WTC11 (cell line): Measurements from ENCODE around the gene SHTN1.

Source experiments
- NR3C1 ChIP-seq: sonication (generic); formaldehyde crosslinking; conservative IDR thresholded peaks from 2 replicates; pipeline ENCODE4 v1.8.1; 2023; ENCODE audit warnings: low read depth, mild to moderate bottlenecking, missing genetic modification reagents
- SP1 ChIP-seq: sonication (generic); formaldehyde crosslinking; conservative IDR thresholded peaks from 2 replicates; pipeline ENCODE4 v1.8.1; 2022; ENCODE audit warnings: missing genetic modification reagents
- TCF7 ChIP-seq: sonication (generic); formaldehyde crosslinking; IDR thresholded peaks from 2 replicates; pipeline ENCODE4 v1.8.0; 2022; ENCODE audit warnings: mild to moderate bottlenecking, low read depth, missing genetic modification reagents, moderate library complexity
- TF ChIP-seq, protein P1 (sequence below): fragments of 200-600 bp; IDR thresholded peaks from 2 replicates; pipeline ENCODE4 v1.8.0; 2022; ENCODE audit warnings: antibody characterized with exemption
- TF ChIP-seq, protein P2 (sequence below): sonication (generic); formaldehyde crosslinking; IDR thresholded peaks from 2 replicates; pipeline ENCODE4 v1.8.0; 2023; ENCODE audit warnings: missing genetic modification reagents, mild to moderate bottlenecking, borderline replicate concordance

DNA sequence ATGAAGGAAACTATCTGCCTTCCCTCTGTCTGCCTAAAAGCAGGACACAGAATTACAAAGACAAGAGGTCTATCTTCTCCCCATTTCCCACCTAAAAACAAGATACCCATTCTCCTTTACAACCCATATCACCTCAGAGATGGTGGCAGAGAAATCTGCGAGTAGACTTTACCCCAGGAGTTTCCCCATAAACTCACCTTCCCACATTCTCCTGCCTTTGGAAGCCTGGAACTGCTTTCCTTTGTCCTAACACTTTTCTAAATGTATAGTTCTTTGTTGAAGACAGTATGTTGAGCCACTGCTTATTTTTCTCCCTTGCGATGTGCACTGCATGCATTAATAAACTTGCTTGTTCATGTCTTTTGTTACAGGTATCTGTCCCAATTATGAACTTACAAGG is 8.0 kb downstream of the SHTN1 start:
- TF ChIP-seq NR3C1 (CRISPR knock-in tag) (no peak), SP1 (no peak), TCF7 (CRISPR knock-in tag) (no peak)
- TF ChIP-seq, protein P1, sequence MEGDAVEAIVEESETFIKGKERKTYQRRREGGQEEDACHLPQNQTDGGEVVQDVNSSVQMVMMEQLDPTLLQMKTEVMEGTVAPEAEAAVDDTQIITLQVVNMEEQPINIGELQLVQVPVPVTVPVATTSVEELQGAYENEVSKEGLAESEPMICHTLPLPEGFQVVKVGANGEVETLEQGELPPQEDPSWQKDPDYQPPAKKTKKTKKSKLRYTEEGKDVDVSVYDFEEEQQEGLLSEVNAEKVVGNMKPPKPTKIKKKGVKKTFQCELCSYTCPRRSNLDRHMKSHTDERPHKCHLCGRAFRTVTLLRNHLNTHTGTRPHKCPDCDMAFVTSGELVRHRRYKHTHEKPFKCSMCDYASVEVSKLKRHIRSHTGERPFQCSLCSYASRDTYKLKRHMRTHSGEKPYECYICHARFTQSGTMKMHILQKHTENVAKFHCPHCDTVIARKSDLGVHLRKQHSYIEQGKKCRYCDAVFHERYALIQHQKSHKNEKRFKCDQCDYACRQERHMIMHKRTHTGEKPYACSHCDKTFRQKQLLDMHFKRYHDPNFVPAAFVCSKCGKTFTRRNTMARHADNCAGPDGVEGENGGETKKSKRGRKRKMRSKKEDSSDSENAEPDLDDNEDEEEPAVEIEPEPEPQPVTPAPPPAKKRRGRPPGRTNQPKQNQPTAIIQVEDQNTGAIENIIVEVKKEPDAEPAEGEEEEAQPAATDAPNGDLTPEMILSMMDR: no peak
- TF ChIP-seq, protein P2, sequence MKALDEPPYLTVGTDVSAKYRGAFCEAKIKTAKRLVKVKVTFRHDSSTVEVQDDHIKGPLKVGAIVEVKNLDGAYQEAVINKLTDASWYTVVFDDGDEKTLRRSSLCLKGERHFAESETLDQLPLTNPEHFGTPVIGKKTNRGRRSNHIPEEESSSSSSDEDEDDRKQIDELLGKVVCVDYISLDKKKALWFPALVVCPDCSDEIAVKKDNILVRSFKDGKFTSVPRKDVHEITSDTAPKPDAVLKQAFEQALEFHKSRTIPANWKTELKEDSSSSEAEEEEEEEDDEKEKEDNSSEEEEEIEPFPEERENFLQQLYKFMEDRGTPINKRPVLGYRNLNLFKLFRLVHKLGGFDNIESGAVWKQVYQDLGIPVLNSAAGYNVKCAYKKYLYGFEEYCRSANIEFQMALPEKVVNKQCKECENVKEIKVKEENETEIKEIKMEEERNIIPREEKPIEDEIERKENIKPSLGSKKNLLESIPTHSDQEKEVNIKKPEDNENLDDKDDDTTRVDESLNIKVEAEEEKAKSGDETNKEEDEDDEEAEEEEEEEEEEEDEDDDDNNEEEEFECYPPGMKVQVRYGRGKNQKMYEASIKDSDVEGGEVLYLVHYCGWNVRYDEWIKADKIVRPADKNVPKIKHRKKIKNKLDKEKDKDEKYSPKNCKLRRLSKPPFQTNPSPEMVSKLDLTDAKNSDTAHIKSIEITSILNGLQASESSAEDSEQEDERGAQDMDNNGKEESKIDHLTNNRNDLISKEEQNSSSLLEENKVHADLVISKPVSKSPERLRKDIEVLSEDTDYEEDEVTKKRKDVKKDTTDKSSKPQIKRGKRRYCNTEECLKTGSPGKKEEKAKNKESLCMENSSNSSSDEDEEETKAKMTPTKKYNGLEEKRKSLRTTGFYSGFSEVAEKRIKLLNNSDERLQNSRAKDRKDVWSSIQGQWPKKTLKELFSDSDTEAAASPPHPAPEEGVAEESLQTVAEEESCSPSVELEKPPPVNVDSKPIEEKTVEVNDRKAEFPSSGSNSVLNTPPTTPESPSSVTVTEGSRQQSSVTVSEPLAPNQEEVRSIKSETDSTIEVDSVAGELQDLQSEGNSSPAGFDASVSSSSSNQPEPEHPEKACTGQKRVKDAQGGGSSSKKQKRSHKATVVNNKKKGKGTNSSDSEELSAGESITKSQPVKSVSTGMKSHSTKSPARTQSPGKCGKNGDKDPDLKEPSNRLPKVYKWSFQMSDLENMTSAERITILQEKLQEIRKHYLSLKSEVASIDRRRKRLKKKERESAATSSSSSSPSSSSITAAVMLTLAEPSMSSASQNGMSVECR: no peak
